HG03280 (cell line): Measurements from ENCODE around the gene CHRNA5.

ENCODE experiments used
- ATAC-seq: cut with Tn5 transposase; IDR thresholded peaks from one replicate; pipeline ENCODE4 v1.9.1; 2021; ENCODE audit warnings: mild to moderate bottlenecking, moderate library complexity; ENCODE audit not compliant: unreplicated experiment

Gene CHRNA5

GRCh38 chr15:78619022-78619950 lies 54.0 kb downstream of the CHRNA5 start:
- no peak for ATAC-seq

GRCh38 chr15:78620021-78620526 lies 54.8 kb downstream of the CHRNA5 start:
- no peak for ATAC-seq

- ATAC-seq = no peak
Observed at GRCh38 chr15:78620527-78621421, 55.5 kb downstream of the CHRNA5 start, which contains the start of gene CHRNA3. CHRNA3 (minus strand) TSS chr15:78620996; CDS start chr15:78620794, 202 bp downstream.

- no peak for ATAC-seq
Observed at GRCh38 chr15:78621810-78622402, 56.6 kb downstream of the CHRNA5 start.

GRCh38 chr15:78623786-78624497 lies 58.6 kb downstream of the CHRNA5 start:
- no peak for ATAC-seq

- ATAC-seq = no peak
Observed at GRCh38 chr15:78624651-78625590, 59.6 kb downstream of the CHRNA5 start.

GRCh38 chr15:78625606-78626280 lies 60.4 kb downstream of the CHRNA5 start:
- no peak for ATAC-seq

GRCh38 chr15:78626381-78626995 lies 61.2 kb downstream of the CHRNA5 start:
- no peak for ATAC-seq

- ATAC-seq = no peak
Observed at GRCh38 chr15:78627348-78627747, 62.0 kb downstream of the CHRNA5 start.

GRCh38 chr15:78628227-78628626 lies 62.9 kb downstream of the CHRNA5 start:
- no peak for ATAC-seq

- no peak for ATAC-seq
Observed at GRCh38 chr15:78629031-78629715, 63.9 kb downstream of the CHRNA5 start.

- ATAC-seq = no peak
Observed at GRCh38 chr15:78629716-78630065, 64.4 kb downstream of the CHRNA5 start.

- no peak for ATAC-seq
Observed at GRCh38 chr15:78630886-78631633, 65.7 kb downstream of the CHRNA5 start.

GRCh38 chr15:78633348-78633747 lies 68.0 kb downstream of the CHRNA5 start:
- no peak for ATAC-seq

GRCh38 chr15:78634210-78635145 lies 69.2 kb downstream of the CHRNA5 start:
- ATAC-seq = no peak

- ATAC-seq = no peak
Observed at GRCh38 chr15:78635346-78635745, 70.0 kb downstream of the CHRNA5 start.
